Osteocyte (in vitro differentiated cells): Measurements from ENCODE around the gene INAFM2. TPM values are rescaled to one million over a fixed set of nuclear protein-coding genes. Genes with fewer than 3 reads are reported as not detected.

ENCODE experiments used
- DNase-seq: peaks from one replicate; pipeline ENCODE4 v3.0.0; 2021; ENCODE audit warnings: mixed read lengths; ENCODE audit not compliant: unreplicated experiment; ENCODE audit errors: extremely low spot score
- H3K27ac Mint-ChIP-seq: one replicate; pipeline ENCODE4 v1.8.0; 2021; ENCODE audit warnings: mild to moderate bottlenecking, mixed read lengths; ENCODE audit not compliant: unreplicated experiment
- H3K27me3 Mint-ChIP-seq: one replicate; pipeline ENCODE4 v1.8.0; 2021; ENCODE audit warnings: mixed read lengths; ENCODE audit not compliant: unreplicated experiment
- H3K36me3 Mint-ChIP-seq: one replicate; pipeline ENCODE4 v1.8.0; 2021; ENCODE audit warnings: mixed read lengths; ENCODE audit not compliant: unreplicated experiment
- H3K4me1 Mint-ChIP-seq: one replicate; pipeline ENCODE4 v1.8.0; 2021; ENCODE audit warnings: mixed read lengths; ENCODE audit not compliant: unreplicated experiment
- H3K4me3 Mint-ChIP-seq: one replicate; pipeline ENCODE4 v1.8.0; 2021; ENCODE audit warnings: mild to moderate bottlenecking, moderate library complexity, mixed read lengths; ENCODE audit not compliant: unreplicated experiment
- H3K9me3 Mint-ChIP-seq: one replicate; pipeline ENCODE4 v1.8.0; 2021; ENCODE audit warnings: mixed read lengths; ENCODE audit not compliant: unreplicated experiment
- CTCF ChIP-seq: fragments of 200-600 bp; sonication (generic); IDR thresholded peaks from 2 replicates; pipeline ENCODE4 v1.5.0; 2021; ENCODE audit warnings: antibody characterized with exemption, mild to moderate bottlenecking, moderate library complexity
- total RNA-seq: library from RNA; stranded (reverse); gene quantifications from 2 replicates; pipeline ENCODE4 v1.2.1, GENCODE V29; 2021

The INAFM2 gene
- total RNA-seq, 1 donor from 2014 or later = 69.0 TPM

- H3K4me3 Mint-ChIP-seq = no peak overlapping the region
- no peak overlapping the region for H3K27ac Mint-ChIP-seq
- no peak for TF ChIP-seq CTCF
- H3K4me1 Mint-ChIP-seq = peaks cover 6% of the 10 kb centered on the region
- H3K36me3 Mint-ChIP-seq = no peaks in the 10 kb centered on the region
- H3K27me3 Mint-ChIP-seq = peaks cover 6% of the 10 kb centered on the region
- H3K9me3 Mint-ChIP-seq = no peaks in the 10 kb centered on the region
- no peak for DNase-seq
Measured at GRCh38 chr15:40364251-40364650, 40.8 kb downstream of the INAFM2 start.

GRCh38 chr15:40365016-40365415 is 41.5 kb downstream of the INAFM2 start:
- Mint-ChIP-seq H3K4me1 (peaks cover 6% of the 10 kb centered on the region), H3K27me3 (peaks cover 6% of the 10 kb centered on the region), H3K4me3 (no peak overlapping the region)

GRCh38 chr15:40365624-40366456 is 42.3 kb downstream of the INAFM2 start:
- no peak for TF ChIP-seq CTCF
- Mint-ChIP-seq H3K9me3 (no peaks in the 10 kb centered on the region), H3K4me1 (peaks cover 6% of the 10 kb centered on the region), H3K27ac (no peak overlapping the region), H3K4me3 (no peak overlapping the region), H3K36me3 (no peaks in the 10 kb centered on the region), H3K27me3 (no peaks in the 10 kb centered on the region)
- no peak for DNase-seq

More at GRCh38 chr15:40365016-40365415, 41.5 kb downstream of the INAFM2 start:
- no peak for TF ChIP-seq CTCF
- no peak for DNase-seq
- Mint-ChIP-seq H3K36me3 (no peaks in the 10 kb centered on the region), H3K9me3 (no peaks in the 10 kb centered on the region), H3K27ac (no peak overlapping the region)

GRCh38 chr15:40366457-40367370 is 43.2 kb downstream of the INAFM2 start:
- H3K4me1 Mint-ChIP-seq = peaks cover 6% of the 10 kb centered on the region
- H3K27ac Mint-ChIP-seq = no peak overlapping the region
- H3K27me3 Mint-ChIP-seq = no peaks in the 10 kb centered on the region
- no peaks in the 10 kb centered on the region for H3K9me3 Mint-ChIP-seq
- no peaks in the 10 kb centered on the region for H3K36me3 Mint-ChIP-seq
- H3K4me3 Mint-ChIP-seq = no peak overlapping the region
- no peak for DNase-seq
- no peak for TF ChIP-seq CTCF

- Mint-ChIP-seq H3K4me1 (peaks cover 9% of the 10 kb centered on the region), H3K9me3 (no peaks in the 10 kb centered on the region), H3K27me3 (no peaks in the 10 kb centered on the region), H3K27ac (no peak overlapping the region), H3K36me3 (no peaks in the 10 kb centered on the region), H3K4me3 (no peak overlapping the region)
- DNase-seq = no peak
- TF ChIP-seq CTCF = no peak
Measured at GRCh38 chr15:40367371-40367685, 43.8 kb downstream of the INAFM2 start.
